DMS153 treated with DMSO at 0.1 percent for 48 hours (cell line): ENCODE data around the gene SNX18.

Experiments
- DNase-seq: peaks from one replicate; lab custom pipeline; 2025; ENCODE audit not compliant: unreplicated experiment; lab: John Stamatoyannopoulos, UW

Gene SNX18

DNA sequence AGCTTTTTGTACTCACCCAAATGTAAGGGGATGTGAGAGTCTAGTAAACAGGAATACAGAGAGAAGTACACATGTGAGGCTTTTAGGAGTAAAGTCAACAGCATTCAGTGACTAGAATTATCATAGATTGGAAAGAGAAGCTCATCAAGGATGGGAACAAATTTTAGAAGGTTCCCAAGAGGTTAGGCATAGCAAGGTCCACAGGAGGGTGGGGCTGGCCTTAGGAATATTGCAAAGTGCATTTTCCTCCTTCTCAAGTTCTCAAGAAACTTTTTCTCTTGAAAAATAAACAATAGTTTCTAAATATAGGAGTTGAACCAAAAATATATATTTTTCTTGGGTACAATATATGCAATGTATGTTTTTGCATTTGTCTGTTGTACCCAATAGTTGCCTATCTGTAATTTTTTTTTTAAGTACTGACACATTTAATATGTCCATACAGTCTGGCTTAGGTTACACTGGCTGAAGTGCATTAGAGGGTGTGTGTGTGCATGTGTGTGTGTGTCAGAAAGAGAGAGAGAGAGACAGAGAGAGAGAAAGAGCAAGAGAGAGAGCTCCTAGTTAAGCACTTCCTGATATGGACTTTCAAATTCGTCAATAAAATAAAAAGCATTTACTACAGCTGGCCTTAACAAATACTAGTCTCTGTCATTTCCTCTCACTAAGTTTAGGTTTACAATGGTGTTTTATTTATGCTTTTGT is 62.2 kb downstream of the SNX18 start:
- no peak for DNase-seq

DNA sequence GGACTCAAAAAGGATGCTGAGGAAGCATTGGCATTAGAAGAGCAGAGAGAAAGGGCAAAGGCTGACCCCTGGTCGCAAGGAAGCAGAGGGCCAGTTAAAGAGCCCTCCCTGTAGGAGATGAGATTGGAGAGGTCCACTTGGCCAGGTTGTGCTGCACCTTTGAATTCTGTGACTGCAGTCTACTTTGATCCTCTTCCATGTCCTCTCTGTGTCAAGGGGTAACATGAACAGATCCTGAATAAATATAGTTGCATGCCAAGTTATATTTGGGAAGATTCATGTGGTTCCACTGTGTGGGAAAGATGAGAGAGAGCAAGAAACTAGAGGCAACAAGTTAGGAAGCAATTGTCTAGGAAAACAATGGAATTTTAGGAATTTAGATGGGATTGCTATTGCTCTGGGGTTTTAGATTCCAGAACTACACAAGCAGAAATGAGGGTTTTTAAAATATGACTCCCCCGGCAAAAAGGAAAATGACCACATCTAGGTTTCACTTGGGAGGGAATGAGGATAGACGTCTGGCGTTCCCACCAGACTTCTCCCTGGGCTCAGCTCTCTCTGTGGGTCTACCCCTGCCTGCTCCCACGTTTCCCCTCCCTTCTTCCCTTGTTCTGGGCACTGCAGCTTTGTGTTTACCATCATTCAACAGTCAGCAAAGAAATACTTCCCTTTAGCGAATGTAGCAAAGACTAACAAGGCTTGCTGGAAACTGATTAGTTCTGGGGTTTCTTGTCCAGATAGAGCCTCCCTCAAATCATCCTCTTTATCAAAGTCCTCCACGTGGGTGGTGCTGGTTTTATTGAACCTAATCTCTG is 63.6 kb downstream of the SNX18 start:
- no peak for DNase-seq

DNA sequence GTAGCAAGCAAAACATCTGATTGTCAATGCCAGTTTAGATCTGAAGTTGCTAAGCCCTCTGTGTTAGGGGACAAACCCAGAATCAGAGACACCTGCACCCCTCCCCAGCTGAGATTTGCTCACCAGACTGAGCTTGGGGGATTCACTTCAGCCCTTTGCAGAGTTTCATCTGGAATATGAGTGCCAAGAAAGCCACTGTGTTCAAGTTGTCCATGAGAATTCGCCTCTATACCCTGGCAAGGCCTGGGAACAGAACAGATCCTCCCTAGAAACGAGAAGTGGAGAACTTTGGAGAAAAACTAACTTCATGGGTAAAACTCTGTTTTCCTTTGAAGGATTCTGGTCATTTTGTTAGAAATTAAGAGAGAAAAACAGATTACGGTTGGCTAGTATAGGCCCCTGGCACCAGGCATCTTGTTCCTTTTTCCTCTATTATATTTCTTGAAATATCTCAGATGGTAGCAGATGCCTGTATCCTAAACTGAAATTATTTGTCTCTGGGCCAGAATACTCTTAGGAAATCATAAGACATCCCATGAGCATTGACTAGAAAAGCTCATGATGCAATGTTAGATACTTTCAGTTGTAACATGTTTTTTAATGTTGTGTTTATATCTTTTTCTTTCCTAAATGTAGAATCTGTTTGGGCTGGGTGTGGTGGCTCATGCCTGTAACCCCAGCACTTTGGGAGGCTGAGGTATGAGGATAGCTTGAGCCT is 64.4 kb downstream of the SNX18 start:
- DNase-seq: no peak

DNA sequence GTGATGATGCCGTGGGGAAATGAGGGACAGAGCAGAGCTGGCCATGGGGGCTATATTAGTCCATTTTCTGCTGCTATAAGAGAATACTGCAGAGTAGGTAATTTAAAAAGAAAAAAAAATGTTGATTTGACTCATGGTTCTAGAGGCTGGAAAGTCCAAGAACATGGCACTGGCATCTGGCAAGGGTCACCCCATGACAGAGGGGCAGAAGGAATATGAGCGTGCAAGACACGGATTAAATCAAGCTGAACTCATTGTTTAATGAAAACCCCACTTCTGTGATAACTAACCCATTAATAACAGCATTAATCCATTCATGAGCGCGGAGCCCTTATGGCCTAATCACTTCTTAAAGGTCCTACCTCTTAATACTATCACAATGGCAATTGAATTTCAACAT is 68.8 kb downstream of the SNX18 start:
- no peak for DNase-seq

DNA sequence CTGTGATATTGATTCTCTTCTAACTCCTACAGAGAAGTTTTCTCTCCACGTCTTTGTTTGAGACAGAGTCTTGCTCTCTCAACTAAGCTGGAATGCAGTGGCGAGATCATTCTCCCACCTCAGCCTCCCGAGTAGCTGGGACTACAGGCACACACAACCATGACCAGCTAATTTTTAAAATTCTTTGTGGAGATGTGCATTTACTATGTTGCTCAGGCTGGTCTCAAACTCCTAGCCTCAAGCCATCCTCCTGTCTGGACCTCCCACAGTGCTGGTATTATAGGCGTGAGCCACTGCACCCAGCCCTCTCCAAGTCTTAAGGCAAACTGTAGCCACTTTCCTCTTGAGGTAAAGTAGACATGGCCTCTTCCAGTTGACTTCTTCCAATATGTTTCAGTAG is 72.2 kb downstream of the SNX18 start:
- DNase-seq: no peak

DNA sequence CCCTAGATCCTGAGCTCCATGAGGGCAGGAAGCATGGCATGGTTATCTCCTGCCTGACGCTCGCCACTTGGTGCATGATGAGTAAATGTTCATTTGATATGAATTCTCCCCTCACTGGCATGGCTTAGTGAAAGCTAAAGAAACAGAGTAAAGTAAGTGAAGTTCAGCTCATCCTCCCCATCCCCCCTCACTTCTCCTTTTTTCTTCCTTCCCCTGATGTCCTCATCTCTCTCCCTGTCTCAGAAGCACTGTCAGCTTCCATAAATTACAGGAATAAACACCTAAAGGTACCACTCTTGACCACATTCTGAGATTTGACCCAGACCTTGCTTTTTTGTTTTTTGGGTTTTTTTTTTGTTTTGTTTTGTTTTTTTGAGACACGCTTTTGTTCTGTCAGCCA is 73.3 kb downstream of the SNX18 start:
- no peak for DNase-seq

DNA sequence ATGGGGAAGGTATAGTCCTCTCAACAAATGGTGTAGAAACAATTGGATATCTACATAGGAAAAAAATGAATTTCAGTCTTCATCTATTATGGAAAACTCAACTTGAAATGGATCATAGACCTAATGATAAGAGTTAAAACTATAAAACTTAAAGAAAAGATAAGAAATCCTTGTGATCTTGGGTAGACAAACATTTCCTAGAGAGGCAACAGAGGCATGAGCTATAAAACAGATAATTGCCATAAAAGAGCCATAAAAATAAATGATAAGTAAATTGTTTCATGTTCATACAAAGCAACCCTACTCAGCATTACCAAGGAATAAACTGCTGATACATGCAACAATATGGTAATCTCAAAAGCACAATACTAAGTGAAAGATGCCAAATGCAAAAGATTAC is 76.2 kb downstream of the SNX18 start:
- DNase-seq: no peak

DNA sequence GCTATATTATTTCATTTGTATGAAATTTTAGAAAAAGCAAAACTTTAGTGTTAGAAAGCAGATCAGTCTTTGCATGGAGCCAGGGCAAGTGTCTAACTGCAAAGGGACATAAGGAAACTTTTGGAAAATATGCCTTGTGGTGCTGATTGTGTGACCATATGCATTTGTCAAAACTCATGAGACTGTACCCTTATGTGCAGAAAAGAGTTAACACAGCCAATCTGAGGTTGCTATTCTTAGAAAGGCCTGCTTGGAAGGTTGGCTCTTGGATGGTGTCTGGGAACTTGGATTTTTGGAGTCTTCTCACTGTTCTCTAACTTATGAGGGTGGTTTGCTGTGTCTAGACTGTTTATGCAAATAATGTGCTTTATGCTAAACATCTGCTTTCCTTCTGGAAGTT is 76.6 kb downstream of the SNX18 start:
- DNase-seq: no peak

DNA sequence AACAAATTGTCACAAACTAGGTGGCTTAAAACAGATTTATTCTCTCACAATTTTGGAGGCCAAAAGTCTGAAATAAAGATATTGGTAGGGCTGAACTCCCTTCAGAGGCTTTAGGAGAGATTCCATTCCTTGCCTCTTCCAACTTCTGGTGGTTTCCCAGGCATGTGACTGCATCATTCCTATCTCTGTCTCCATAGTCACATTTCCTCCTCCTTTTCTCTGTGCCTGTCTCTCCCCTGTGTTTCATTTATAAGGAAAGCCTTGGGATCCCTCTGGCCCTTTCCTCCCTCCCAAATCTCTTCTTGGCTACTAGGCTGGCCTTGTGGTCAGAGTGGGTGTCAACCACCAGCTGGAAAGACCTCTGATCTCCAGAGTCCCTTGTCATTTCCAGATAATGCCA is 78.2 kb downstream of the SNX18 start:
- no peak for DNase-seq
